Measurements from ENCODE around the gene CTTNBP2.

- TF ChIP-seq GATA2 (IDR thresholded peaks at IDR 0.05; ENCODE audit: low read depth, low read length) (no peak), GATA3 (IDR thresholded peaks at IDR 0.05; ENCODE audit: low read depth, low read length) (no peak)
Measured at GRCh38 chr7:117809958-117810357, 63.3 kb downstream of the CTTNBP2 start.

Data from SH-SY5Y (cell line).